ENCODE measurements around the gene TTC9B. TPM values are rescaled to one million over a fixed set of nuclear protein-coding genes. Genes with fewer than 3 reads are reported as not detected.
"Not testable (repeated sequence)": the region's sequence is repeated elsewhere in the genome, so short reads cannot be mapped to it uniquely, and the experiment has no call there.

The TTC9B gene
- total RNA-seq, 1 donor from 2014 or later: not detected

GRCh38 chr19:40169482-40170302, 48.5 kb downstream of the TTC9B start:
- not testable (repeated sequence) for ATAC-seq

Other genes with a start within 250 kb of the TTC9B start
- 56.7 TPM for gene PSMC4, start 247.2 kb downstream of the TTC9B start, total RNA-seq
- 1.3 TPM for gene ZNF546, start 221.3 kb downstream of the TTC9B start, total RNA-seq
- gene ZNF780B, start 162.2 kb downstream of the TTC9B start, total RNA-seq: 8.2 TPM
- 10.2 TPM for gene ZNF780A, start 127.4 kb downstream of the TTC9B start, total RNA-seq
- 5.1 TPM for gene MAP3K10, start 27.0 kb downstream of the TTC9B start, total RNA-seq
- gene CCNP, start 8.3 kb upstream of the TTC9B start, total RNA-seq: not detected
- 96.0 TPM for gene AKT2, start 67.0 kb upstream of the TTC9B start, total RNA-seq
- 13.4 TPM for gene C19orf47, start 130.0 kb upstream of the TTC9B start, total RNA-seq
- 55.4 TPM for gene PLD3, start 130.3 kb upstream of the TTC9B start, total RNA-seq
- not detected for gene HIPK4, start 171.8 kb upstream of the TTC9B start, total RNA-seq
- 0.80 TPM for gene PRX, start 195.0 kb upstream of the TTC9B start, total RNA-seq
- gene SERTAD1, start 207.6 kb upstream of the TTC9B start, total RNA-seq: 14.7 TPM
- gene SERTAD3, start 226.0 kb upstream of the TTC9B start, total RNA-seq: 20.7 TPM
- gene BLVRB, start 247.4 kb upstream of the TTC9B start, total RNA-seq: 119 TPM
- gene SPTBN4, start 248.6 kb upstream of the TTC9B start, total RNA-seq: 0.20 TPM